ENCODE measurements around the gene BCL2L14.

DNA sequence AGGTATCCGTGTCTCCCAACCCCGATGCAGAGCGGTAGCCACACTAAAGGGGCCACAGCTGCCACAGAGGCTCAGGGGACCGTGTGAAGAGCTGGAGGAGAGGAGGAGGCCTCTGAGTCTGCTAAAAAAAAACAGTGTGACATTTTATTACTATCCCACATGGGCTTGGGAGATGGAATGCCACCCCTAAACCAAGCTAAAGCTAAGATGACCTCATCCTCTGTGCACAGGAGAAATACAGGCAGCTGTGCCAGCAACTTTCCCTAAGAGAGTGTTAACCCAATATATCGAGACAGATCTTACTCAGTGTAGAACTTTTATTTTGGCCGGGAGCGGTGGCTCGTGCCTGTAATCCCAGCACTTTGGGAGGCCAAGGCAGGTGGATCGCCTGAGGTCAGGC, 18.0 kb downstream of the BCL2L14 start:
- no peak for TF ChIP-seq EZH2 (IDR thresholded peaks at IDR 0.05; ENCODE audit: low read length, unreplicated experiment)
- TF ChIP-seq, protein P1, sequence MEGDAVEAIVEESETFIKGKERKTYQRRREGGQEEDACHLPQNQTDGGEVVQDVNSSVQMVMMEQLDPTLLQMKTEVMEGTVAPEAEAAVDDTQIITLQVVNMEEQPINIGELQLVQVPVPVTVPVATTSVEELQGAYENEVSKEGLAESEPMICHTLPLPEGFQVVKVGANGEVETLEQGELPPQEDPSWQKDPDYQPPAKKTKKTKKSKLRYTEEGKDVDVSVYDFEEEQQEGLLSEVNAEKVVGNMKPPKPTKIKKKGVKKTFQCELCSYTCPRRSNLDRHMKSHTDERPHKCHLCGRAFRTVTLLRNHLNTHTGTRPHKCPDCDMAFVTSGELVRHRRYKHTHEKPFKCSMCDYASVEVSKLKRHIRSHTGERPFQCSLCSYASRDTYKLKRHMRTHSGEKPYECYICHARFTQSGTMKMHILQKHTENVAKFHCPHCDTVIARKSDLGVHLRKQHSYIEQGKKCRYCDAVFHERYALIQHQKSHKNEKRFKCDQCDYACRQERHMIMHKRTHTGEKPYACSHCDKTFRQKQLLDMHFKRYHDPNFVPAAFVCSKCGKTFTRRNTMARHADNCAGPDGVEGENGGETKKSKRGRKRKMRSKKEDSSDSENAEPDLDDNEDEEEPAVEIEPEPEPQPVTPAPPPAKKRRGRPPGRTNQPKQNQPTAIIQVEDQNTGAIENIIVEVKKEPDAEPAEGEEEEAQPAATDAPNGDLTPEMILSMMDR (conservative IDR thresholded peaks at IDR 0.05; ENCODE audit: low read depth, low read length) = no peak
